Astrocyte (in vitro differentiated cells and primary cell): ENCODE results near the gene MPST. TPM values are rescaled to one million over a fixed set of nuclear protein-coding genes. Genes with fewer than 3 reads are reported as not detected.
"Not testable (repeated sequence)": the region's sequence is repeated elsewhere in the genome, so short reads cannot be mapped to it uniquely, and the experiment has no call there.

Source experiments
- DNase-seq: peaks from one replicate; pipeline ENCODE4 v3.0.0-alpha.2; 2010; ENCODE audit warnings: low read depth
- FAIRE-seq: peaks from 2 replicates; lab custom pipeline; 2011; peaks lifted over from hg19 to GRCh38; lab: Jason Lieb, UNC
- H2AFZ ChIP-seq: 2 replicates; pipeline ENCODE4 v1.6.0; 2012; ENCODE audit warnings: low read depth, low read length, inconsistent platforms
- H3K27ac ChIP-seq: 2 replicates; pipeline ENCODE4 v1.5.1; 2011; ENCODE audit warnings: low read depth, low read length, inconsistent platforms
- H3K27me3 ChIP-seq: 2 replicates; pipeline ENCODE4 v1.6.0; 2011; ENCODE audit warnings: low read length, inconsistent platforms; ENCODE audit not compliant: insufficient read depth
- H3K36me3 ChIP-seq: 2 replicates; pipeline ENCODE4 v1.5.1; 2011; ENCODE audit warnings: low read length, inconsistent platforms; ENCODE audit not compliant: insufficient read depth
- H3K4me1 ChIP-seq: 2 replicates; pipeline ENCODE4 v1.5.1; 2011; ENCODE audit warnings: low read length, inconsistent platforms; ENCODE audit not compliant: insufficient read depth
- H3K4me2 ChIP-seq: 2 replicates; pipeline ENCODE4 v1.6.0; 2012; ENCODE audit warnings: low read length, inconsistent platforms
- H3K4me3 ChIP-seq: 2 replicates; pipeline ENCODE4 v1.5.1; 2011; ENCODE audit warnings: low read depth, mild to moderate bottlenecking, low read length, inconsistent platforms; ENCODE audit not compliant: insufficient read depth
- H3K79me2 ChIP-seq: 2 replicates; pipeline ENCODE4 v1.6.0; 2012; ENCODE audit warnings: mild to moderate bottlenecking, low read length, inconsistent platforms; ENCODE audit not compliant: insufficient read depth
- H3K9ac ChIP-seq: 2 replicates; pipeline ENCODE4 v1.6.0; 2012; ENCODE audit warnings: mild to moderate bottlenecking, low read length, inconsistent platforms
- H3K9me3 ChIP-seq: 2 replicates; pipeline ENCODE4 v1.5.1; 2012; ENCODE audit warnings: low read depth, mild to moderate bottlenecking, low read length, inconsistent platforms; ENCODE audit not compliant: insufficient read depth
- H4K20me1 ChIP-seq: 2 replicates; pipeline ENCODE4 v1.6.0; 2012; ENCODE audit warnings: low read length, inconsistent platforms; ENCODE audit not compliant: insufficient read depth
- H3K27ac Mint-ChIP-seq: one replicate; pipeline ENCODE4 v1.8.0; 2021; ENCODE audit warnings: mild to moderate bottlenecking, mixed read lengths; ENCODE audit not compliant: unreplicated experiment
- H3K27me3 Mint-ChIP-seq: one replicate; pipeline ENCODE4 v1.8.0; 2021; ENCODE audit warnings: low read depth, mixed read lengths; ENCODE audit not compliant: unreplicated experiment
- H3K36me3 Mint-ChIP-seq: one replicate; pipeline ENCODE4 v1.8.0; 2021; ENCODE audit warnings: low read depth, mixed read lengths; ENCODE audit not compliant: unreplicated experiment
- H3K4me1 Mint-ChIP-seq: one replicate; pipeline ENCODE4 v1.8.0; 2021; ENCODE audit warnings: low read depth, mixed read lengths; ENCODE audit not compliant: unreplicated experiment
- H3K4me3 Mint-ChIP-seq: one replicate; pipeline ENCODE4 v1.8.0; 2021; ENCODE audit warnings: mild to moderate bottlenecking, moderate library complexity, mixed read lengths; ENCODE audit not compliant: unreplicated experiment
- H3K9me3 Mint-ChIP-seq: one replicate; pipeline ENCODE4 v1.8.0; 2021; ENCODE audit warnings: mild to moderate bottlenecking, mixed read lengths; ENCODE audit not compliant: unreplicated experiment
- EZH2 ChIP-seq: IDR thresholded peaks from 2 replicates; pipeline ENCODE4 v1.6.1; 2012; ENCODE audit warnings: mild to moderate bottlenecking, low read length, inconsistent platforms; ENCODE audit not compliant: insufficient read depth
- total RNA-seq: library from RNA; stranded (reverse); gene quantifications from 2 replicates; pipeline ENCODE4 v1.2.1, GENCODE V29; 2021
- TF ChIP-seq, protein P1 (sequence below): IDR thresholded peaks from 2 replicates; pipeline ENCODE4 v1.5.1; 2011; ENCODE audit warnings: low read depth, mild to moderate bottlenecking, inconsistent platforms, low read length, moderate library complexity; ENCODE audit not compliant: insufficient read depth

The MPST gene
- total RNA-seq, 1 donor from 2014 or later, result 67.8 TPM

DNA sequence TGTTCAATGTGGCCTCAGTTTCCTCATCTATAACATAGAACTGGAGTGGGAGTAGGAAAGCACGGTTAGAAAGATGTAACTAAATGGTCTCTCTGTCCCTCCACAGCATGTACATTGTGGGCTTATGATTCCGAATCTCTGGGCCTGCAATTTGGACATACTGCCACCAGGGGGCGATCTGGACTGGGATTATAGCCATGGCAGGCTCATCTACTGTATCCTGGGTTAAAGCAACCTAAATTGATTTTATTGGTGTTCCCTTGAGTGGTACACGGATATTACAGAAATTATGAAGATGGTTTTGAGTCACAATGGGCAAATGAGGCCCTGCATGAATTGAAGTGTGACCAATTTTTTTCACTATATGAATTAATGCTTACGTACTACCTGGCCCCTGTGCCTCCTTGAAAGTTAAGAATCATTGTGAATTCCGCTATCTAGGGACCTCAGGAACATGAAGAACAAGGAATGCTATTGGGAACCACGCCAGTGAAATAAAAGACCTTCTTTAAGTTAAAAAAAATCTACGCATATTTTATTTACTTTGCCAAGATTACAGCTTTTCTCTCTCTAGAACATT lies 33.2 kb upstream of the MPST start:
- H4K20me1 ChIP-seq, result no peaks in the 10 kb centered on the region
- H3K4me1 ChIP-seq, result no peaks in the 10 kb centered on the region
- TF ChIP-seq, protein P1, sequence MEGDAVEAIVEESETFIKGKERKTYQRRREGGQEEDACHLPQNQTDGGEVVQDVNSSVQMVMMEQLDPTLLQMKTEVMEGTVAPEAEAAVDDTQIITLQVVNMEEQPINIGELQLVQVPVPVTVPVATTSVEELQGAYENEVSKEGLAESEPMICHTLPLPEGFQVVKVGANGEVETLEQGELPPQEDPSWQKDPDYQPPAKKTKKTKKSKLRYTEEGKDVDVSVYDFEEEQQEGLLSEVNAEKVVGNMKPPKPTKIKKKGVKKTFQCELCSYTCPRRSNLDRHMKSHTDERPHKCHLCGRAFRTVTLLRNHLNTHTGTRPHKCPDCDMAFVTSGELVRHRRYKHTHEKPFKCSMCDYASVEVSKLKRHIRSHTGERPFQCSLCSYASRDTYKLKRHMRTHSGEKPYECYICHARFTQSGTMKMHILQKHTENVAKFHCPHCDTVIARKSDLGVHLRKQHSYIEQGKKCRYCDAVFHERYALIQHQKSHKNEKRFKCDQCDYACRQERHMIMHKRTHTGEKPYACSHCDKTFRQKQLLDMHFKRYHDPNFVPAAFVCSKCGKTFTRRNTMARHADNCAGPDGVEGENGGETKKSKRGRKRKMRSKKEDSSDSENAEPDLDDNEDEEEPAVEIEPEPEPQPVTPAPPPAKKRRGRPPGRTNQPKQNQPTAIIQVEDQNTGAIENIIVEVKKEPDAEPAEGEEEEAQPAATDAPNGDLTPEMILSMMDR, result peak; percentile 45
- no peak for TF ChIP-seq EZH2
- H3K36me3 ChIP-seq, result no peaks in the 10 kb centered on the region
- no peak for FAIRE-seq
- H3K4me3 Mint-ChIP-seq, result no peak overlapping the region
- no peak overlapping the region for H3K9ac ChIP-seq
- no peaks in the 10 kb centered on the region for H3K79me2 ChIP-seq
- H3K4me2 ChIP-seq, result no peak overlapping the region
- H3K27me3 ChIP-seq, result peaks cover 6% of the 10 kb centered on the region
- H3K9me3 ChIP-seq, result no peaks in the 10 kb centered on the region
- no peak overlapping the region for H3K4me3 ChIP-seq
- H2AFZ ChIP-seq, result no peak overlapping the region
- peaks cover 41% of the 10 kb centered on the region for H3K27me3 Mint-ChIP-seq
- no peaks in the 10 kb centered on the region for H3K36me3 Mint-ChIP-seq
- peaks cover 8% of the 10 kb centered on the region for H3K9me3 Mint-ChIP-seq
- DNase-seq, result no peak
- H3K27ac Mint-ChIP-seq, result no peak overlapping the region
- no peak overlapping the region for H3K27ac ChIP-seq
- peaks cover 4% of the 10 kb centered on the region for H3K4me1 Mint-ChIP-seq

DNA sequence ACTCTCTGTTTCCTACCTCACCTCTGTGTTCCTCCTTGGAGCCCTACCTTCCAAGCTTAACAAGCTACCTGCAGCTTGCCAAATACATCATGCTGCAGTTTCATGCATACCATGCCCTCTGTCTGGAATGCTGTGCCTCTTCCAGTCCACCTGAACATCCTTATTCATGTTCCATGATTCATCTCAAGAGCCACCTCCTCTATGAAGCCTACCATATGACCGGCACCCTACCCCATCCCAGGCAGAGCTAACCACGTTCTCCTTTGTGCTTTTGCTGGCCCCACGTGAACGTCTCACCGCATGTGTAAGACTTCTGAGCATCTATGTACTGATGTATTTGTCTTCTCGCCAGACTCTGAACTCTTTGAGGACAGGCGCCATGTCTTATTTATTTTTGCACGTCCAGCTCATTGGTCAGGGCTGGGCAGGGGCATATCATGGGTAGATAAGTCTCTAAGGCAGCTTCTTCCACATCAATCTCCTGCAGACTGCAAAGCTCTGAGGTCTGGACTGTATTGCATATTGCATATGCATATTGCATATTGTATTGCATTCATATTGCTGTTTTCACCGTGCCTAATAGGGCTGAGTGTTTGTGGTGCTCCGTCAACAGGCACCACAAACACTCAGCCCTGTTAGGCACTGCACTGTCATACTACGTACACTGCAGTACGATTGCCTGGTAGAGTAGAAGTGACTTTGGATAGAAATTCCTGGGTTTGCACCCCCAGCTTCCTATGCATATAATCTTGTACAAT lies 31.3 kb upstream of the MPST start:
- H3K27me3 Mint-ChIP-seq, result peaks cover 31% of the 10 kb centered on the region

DNA sequence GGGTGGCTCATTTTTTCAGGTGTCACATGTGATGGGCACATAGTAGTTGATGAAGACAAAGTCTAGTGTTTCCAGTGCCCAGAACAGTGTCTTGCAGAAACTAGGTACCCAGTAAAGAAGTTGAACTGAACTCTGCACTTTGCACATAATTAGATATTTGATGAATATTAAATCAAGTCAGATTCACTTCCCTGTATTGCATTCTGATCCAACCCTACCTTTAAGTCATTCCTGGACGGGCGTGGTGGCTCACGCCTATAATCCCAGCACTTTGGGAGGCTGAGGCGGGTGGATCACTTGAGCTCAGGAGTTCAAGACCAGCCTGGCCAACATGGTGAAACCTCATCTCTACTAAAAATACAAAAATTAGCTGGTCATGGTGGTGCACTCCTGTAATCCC lies 30.5 kb upstream of the MPST start:
- not testable (repeated sequence) for H4K20me1 ChIP-seq, H3K4me3 Mint-ChIP-seq, H2AFZ ChIP-seq, FAIRE-seq, H3K27me3 ChIP-seq, H3K4me3 ChIP-seq, H3K4me1 ChIP-seq, H3K79me2 ChIP-seq, H3K9me3 ChIP-seq, DNase-seq, H3K27ac ChIP-seq, H3K27ac Mint-ChIP-seq, H3K4me1 Mint-ChIP-seq, H3K9ac ChIP-seq, H3K36me3 Mint-ChIP-seq, H3K9me3 Mint-ChIP-seq, H3K36me3 ChIP-seq, H3K4me2 ChIP-seq
- H3K27me3 Mint-ChIP-seq, result peaks cover 26% of the 10 kb centered on the region

More for the DNA sequence above, 31.3 kb upstream of the MPST start:
- H3K36me3 ChIP-seq, result no peaks in the 10 kb centered on the region
- no peak for FAIRE-seq
- no peak overlapping the region for H3K9ac ChIP-seq
- Mint-ChIP-seq H3K36me3 (no peaks in the 10 kb centered on the region), H3K4me3 (no peak overlapping the region), H3K27ac (no peak overlapping the region), H3K9me3 (peaks cover 8% of the 10 kb centered on the region), H3K4me1 (peaks cover 6% of the 10 kb centered on the region)
- no peak overlapping the region for H3K27ac ChIP-seq
- no peak for TF ChIP-seq EZH2
- TF ChIP-seq, protein P1, result no peak
- no peak overlapping the region for H3K4me2 ChIP-seq
- DNase-seq, result no peak
- H3K9me3 ChIP-seq, result no peaks in the 10 kb centered on the region
- H4K20me1 ChIP-seq, result no peaks in the 10 kb centered on the region
- H3K4me1 ChIP-seq, result no peaks in the 10 kb centered on the region
- no peaks in the 10 kb centered on the region for H3K79me2 ChIP-seq
- H2AFZ ChIP-seq, result no peak overlapping the region
- no peak overlapping the region for H3K4me3 ChIP-seq
- H3K27me3 ChIP-seq, result peaks cover 4% of the 10 kb centered on the region
